ENCODE data around the gene ATP13A4. TPM values are rescaled to one million over a fixed set of nuclear protein-coding genes. Genes with fewer than 3 reads are reported as not detected.

Gene ATP13A4
- total and polyA plus RNA-seq, 8 donors, result 0.46 to 42.6 (median 17.0) TPM

GRCh38 chr3:193594946-193595689, 40.4 kb upstream of the ATP13A4 start:
- H3K4me3 ChIP-seq, result peak overlapping the region in 1 of 4 donors; percentile 87
- WGBS, 5 donors, result 52 to 64% (median 59%) methylated on average over 1 of the region's 1 CpG

GRCh38 chr3:193593668-193594030, 39.0 kb upstream of the ATP13A4 start:
- peak in 1 of 2 donors; percentile 66 for DNase-seq
- H3K27ac ChIP-seq, result peak overlapping the region; percentile 82 to 94 (median 92)
- intact Hi-C loops (cut with DNase I; ENCODE audit: low total_unique reads), result no loop called here

More at GRCh38 chr3:193594946-193595689, 40.4 kb upstream of the ATP13A4 start:
- Histone ChIP-seq H3K27ac (no peak overlapping the region), H3K36me3 (peaks cover 0 to 30% (median 16%) of the 10 kb centered on the region in 4 donors), H3K4me1 (peaks cover 13 to 48% (median 34%) of the 10 kb centered on the region in 4 donors), H3K9me3 (no peaks in the 10 kb centered on the region), H3K27me3 (no peaks in the 10 kb centered on the region)
- no peak for TF ChIP-seq POLR2AphosphoS5 (IDR thresholded peaks at IDR 0.05)
- no peak for TF ChIP-seq POLR2A (IDR thresholded peaks at IDR 0.05)
- no peak for TF ChIP-seq CTCF (IDR thresholded peaks at IDR 0.05)
- TF ChIP-seq EP300 (IDR thresholded peaks at IDR 0.05), result no peak
- no peak for DNase-seq
- intact Hi-C loops (cut with DNase I; ENCODE audit: low total_unique reads), result no loop called here

GRCh38 chr3:193592841-193593667, 38.4 kb upstream of the ATP13A4 start, which contains the start of gene OPA1:
TSS of gene OPA1 (plus strand) at chr3:193593208. CDS start at chr3:193593378, 170 bp downstream.
- Histone ChIP-seq H3K36me3 (peaks cover 0 to 15% (median 11%) of the 10 kb centered on the region in 4 donors), H3K27me3 (no peaks in the 10 kb centered on the region), H3K4me3 (peak within 1 kb of the TSS; percentile 62 to 92 (median 84)), H3K27ac (peak within 1 kb of the TSS; percentile 82 to 94 (median 92)), H3K9me3 (no peaks in the 10 kb centered on the region), H3K4me1 (peaks cover 13 to 41% (median 31%) of the 10 kb centered on the region in 4 donors)
- intact Hi-C loops (cut with DNase I; ENCODE audit: low total_unique reads), result no loop called here
- peak; percentile 97 to 99 for DNase-seq
- WGBS, 5 donors, result 1% methylated on average over 36 to 55 of the region's 55 CpGs
- TF ChIP-seq CTCF (IDR thresholded peaks at IDR 0.05), result peak in 3 of 7 experiments; percentile 6 to 51 (median 36)
- TF ChIP-seq EP300 (IDR thresholded peaks at IDR 0.05), result no peak
- peak; percentile 97 to 99 (median 99) for TF ChIP-seq POLR2AphosphoS5 (IDR thresholded peaks at IDR 0.05)
- TF ChIP-seq POLR2A (IDR thresholded peaks at IDR 0.05), result peak in 2 of 4 donors; percentile 53 to 69

More at GRCh38 chr3:193593668-193594030, 39.0 kb upstream of the ATP13A4 start:
- H3K9me3 ChIP-seq, result no peaks in the 10 kb centered on the region
- 0 to 1% (median 0%) methylated on average over 11 of the region's 11 CpGs for WGBS, 5 donors
- H3K4me3 ChIP-seq, result peak overlapping the region; percentile 62 to 92 (median 84)
- peaks cover 0 to 20% (median 13%) of the 10 kb centered on the region in 4 donors for H3K36me3 ChIP-seq
- peaks cover 13 to 46% (median 34%) of the 10 kb centered on the region in 4 donors for H3K4me1 ChIP-seq
- TF ChIP-seq POLR2A (IDR thresholded peaks at IDR 0.05), result no peak
- no peak for TF ChIP-seq EP300 (IDR thresholded peaks at IDR 0.05)
- no peak for TF ChIP-seq POLR2AphosphoS5 (IDR thresholded peaks at IDR 0.05)
- no peak for TF ChIP-seq CTCF (IDR thresholded peaks at IDR 0.05)
- H3K27me3 ChIP-seq, result no peaks in the 10 kb centered on the region
